Measurements from ENCODE around the gene TMEM63B.

DNA sequence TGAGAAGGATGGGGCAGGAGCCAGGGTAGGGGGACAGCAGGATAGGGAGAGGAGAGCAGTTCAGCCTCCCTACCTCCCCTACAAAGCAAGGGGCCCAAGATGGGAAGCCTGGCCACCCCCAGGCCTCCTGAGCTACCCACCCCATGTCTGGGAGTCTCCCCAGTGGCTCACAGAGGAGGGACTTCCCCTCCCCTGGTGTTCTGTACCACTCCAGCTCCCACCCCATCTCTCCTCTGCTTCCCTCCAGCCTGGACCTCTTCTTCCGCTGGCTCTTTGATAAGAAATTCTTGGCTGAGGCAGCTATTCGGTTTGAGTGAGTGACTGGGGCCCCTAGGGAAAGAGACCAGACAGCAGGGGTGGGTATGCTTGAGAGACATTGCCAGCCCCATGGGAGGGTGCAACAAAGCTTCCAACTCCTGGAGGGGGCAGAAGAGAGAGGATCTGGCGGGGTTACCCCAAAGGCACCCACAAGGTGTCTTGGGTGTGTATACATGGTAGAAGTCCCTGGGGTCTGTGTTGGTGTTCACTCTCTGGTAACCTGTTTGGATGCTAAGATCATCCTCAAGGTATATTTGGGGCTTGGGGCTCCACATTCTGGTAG is 23.1 kb downstream of the TMEM63B start:
- TF ChIP-seq, protein P1, sequence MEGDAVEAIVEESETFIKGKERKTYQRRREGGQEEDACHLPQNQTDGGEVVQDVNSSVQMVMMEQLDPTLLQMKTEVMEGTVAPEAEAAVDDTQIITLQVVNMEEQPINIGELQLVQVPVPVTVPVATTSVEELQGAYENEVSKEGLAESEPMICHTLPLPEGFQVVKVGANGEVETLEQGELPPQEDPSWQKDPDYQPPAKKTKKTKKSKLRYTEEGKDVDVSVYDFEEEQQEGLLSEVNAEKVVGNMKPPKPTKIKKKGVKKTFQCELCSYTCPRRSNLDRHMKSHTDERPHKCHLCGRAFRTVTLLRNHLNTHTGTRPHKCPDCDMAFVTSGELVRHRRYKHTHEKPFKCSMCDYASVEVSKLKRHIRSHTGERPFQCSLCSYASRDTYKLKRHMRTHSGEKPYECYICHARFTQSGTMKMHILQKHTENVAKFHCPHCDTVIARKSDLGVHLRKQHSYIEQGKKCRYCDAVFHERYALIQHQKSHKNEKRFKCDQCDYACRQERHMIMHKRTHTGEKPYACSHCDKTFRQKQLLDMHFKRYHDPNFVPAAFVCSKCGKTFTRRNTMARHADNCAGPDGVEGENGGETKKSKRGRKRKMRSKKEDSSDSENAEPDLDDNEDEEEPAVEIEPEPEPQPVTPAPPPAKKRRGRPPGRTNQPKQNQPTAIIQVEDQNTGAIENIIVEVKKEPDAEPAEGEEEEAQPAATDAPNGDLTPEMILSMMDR (IDR thresholded peaks at IDR 0.05), result no peak
- TF ChIP-seq POLR2A (IDR thresholded peaks at IDR 0.05) (no peak), POLR2AphosphoS5 (IDR thresholded peaks at IDR 0.05) (no peak)

Data from prostate gland (tissue), 2 donors.